ENCODE results near the gene SMYD3. TPM values are rescaled to one million over a fixed set of nuclear protein-coding genes. Genes with fewer than 3 reads are reported as not detected.

SMYD3 gene
- total RNA-seq, 1 donor from 2014 or later = 20.8 TPM

- Mint-ChIP-seq H3K9me3 (no peaks in the 10 kb centered on the region), H3K4me3 (peak overlapping the region; percentile 69), H3K4me1 (peaks cover 63% of the 10 kb centered on the region), H3K27ac (peak overlapping the region; percentile 91), H3K27me3 (no peaks in the 10 kb centered on the region), H3K36me3 (ENCODE audit: low read depth) (no peaks in the 10 kb centered on the region)
- no peak for TF ChIP-seq CTCF (IDR thresholded peaks at IDR 0.05)
- CTCF ChIA-PET = no interaction called here
- POLR2A ChIA-PET = interaction anchor here (0.6 to 0.7 kb wide), 2 partner anchors 428 to 945 kb away, joined by 3 to 5 read pairs; no protein-coding TSS in a partner anchor
- ATAC-seq (ENCODE audit: low read depth) = peak; percentile 38
- no peak for DNase-seq
- intact Hi-C loops (cut with micrococcal nuclease) = loop anchor here (10.0 kb wide), 1 partner anchor 653 kb away; the partner anchor contains the start of gene KIF26B
Measured at GRCh38 chr1:245807954-245808719, 698.9 kb downstream of the SMYD3 start.

- Mint-ChIP-seq H3K27me3 (no peaks in the 10 kb centered on the region), H3K4me3 (peak overlapping the region; percentile 69), H3K9me3 (no peaks in the 10 kb centered on the region), H3K27ac (peak overlapping the region; percentile 91), H3K36me3 (ENCODE audit: low read depth) (peaks cover 3% of the 10 kb centered on the region), H3K4me1 (peaks cover 63% of the 10 kb centered on the region)
- no peak for TF ChIP-seq CTCF (IDR thresholded peaks at IDR 0.05)
- POLR2A ChIA-PET = interaction anchor here (0.6 kb wide), 2 partner anchors 9 to 836 kb away, joined by 3 to 5 read pairs; no protein-coding TSS in a partner anchor
- CTCF ChIA-PET = no interaction called here
- intact Hi-C loops (cut with micrococcal nuclease) = loop anchor here (10.0 kb wide), 1 partner anchor 653 kb away; the partner anchor contains the start of gene KIF26B
- DNase-seq (no peak), ATAC-seq (ENCODE audit: low read depth) (peak; percentile 59)
Measured at GRCh38 chr1:245807306-245807705, 699.8 kb downstream of the SMYD3 start.

- Mint-ChIP-seq H3K36me3 (ENCODE audit: low read depth) (peaks cover 3% of the 10 kb centered on the region), H3K4me3 (no peak overlapping the region), H3K4me1 (peaks cover 45% of the 10 kb centered on the region), H3K27ac (no peak overlapping the region), H3K27me3 (no peaks in the 10 kb centered on the region), H3K9me3 (no peaks in the 10 kb centered on the region)
- intact Hi-C loops (cut with micrococcal nuclease) = loop anchor here (10.0 kb wide), 1 partner anchor 651 kb away; the partner anchor contains the start of gene KIF26B
- CTCF ChIA-PET = interaction anchor here (0.9 kb wide), 1 partner anchor 8 kb away, joined by 3 read pairs; no protein-coding TSS in a partner anchor
- ATAC-seq (ENCODE audit: low read depth) (no peak), DNase-seq (no peak)
- no peak for TF ChIP-seq CTCF (IDR thresholded peaks at IDR 0.05)
- POLR2A ChIA-PET = interaction anchor here (0.6 kb wide), 1 partner anchor 226 kb away, joined by 3 read pairs; no protein-coding TSS in a partner anchor
Measured at GRCh38 chr1:245805532-245805931, 701.5 kb downstream of the SMYD3 start.

GRCh38 chr1:245804696-245805095 is 702.4 kb downstream of the SMYD3 start:
- intact Hi-C loops (cut with micrococcal nuclease) = loop anchor here (10.0 kb wide), 1 partner anchor 650 kb away; the partner anchor contains the start of gene KIF26B
- DNase-seq (no peak), ATAC-seq (ENCODE audit: low read depth) (no peak)
- CTCF ChIA-PET = no interaction called here
- no peaks in the 10 kb centered on the region for H3K9me3 Mint-ChIP-seq
- H3K27me3 Mint-ChIP-seq = no peaks in the 10 kb centered on the region
- H3K4me1 Mint-ChIP-seq = peaks cover 37% of the 10 kb centered on the region
- TF ChIP-seq CTCF (IDR thresholded peaks at IDR 0.05) = no peak
- H3K27ac Mint-ChIP-seq = no peak overlapping the region
- POLR2A ChIA-PET = no interaction called here
- H3K4me3 Mint-ChIP-seq = no peak overlapping the region
- peaks cover 3% of the 10 kb centered on the region for H3K36me3 Mint-ChIP-seq (ENCODE audit: low read depth)

GRCh38 chr1:245803666-245804037 is 703.4 kb downstream of the SMYD3 start:
- no peak for TF ChIP-seq CTCF (IDR thresholded peaks at IDR 0.05)
- ChIA-PET POLR2A (no interaction called here), CTCF (interaction anchor here (1.6 kb wide), 1 partner anchor 11 kb away, joined by 3 read pairs; no protein-coding TSS in a partner anchor)
- Mint-ChIP-seq H3K27ac (no peak overlapping the region), H3K36me3 (ENCODE audit: low read depth) (peaks cover 3% of the 10 kb centered on the region), H3K4me1 (peaks cover 27% of the 10 kb centered on the region), H3K27me3 (no peaks in the 10 kb centered on the region), H3K4me3 (no peak overlapping the region), H3K9me3 (no peaks in the 10 kb centered on the region)
- ATAC-seq (ENCODE audit: low read depth) (no peak), DNase-seq (no peak)
- intact Hi-C loops (cut with micrococcal nuclease) = loop anchor here (10.0 kb wide), 1 partner anchor 649 kb away; the partner anchor contains the start of gene KIF26B
